Adrenal gland (tissue), 12 donors: ENCODE data around the gene CLUH. TPM values are rescaled to one million over a fixed set of nuclear protein-coding genes. Genes with fewer than 3 reads are reported as not detected.

Source experiments
- DNase-seq, 7 donors: peaks; one replicate each; pipeline ENCODE4 v3.0.0-alpha.2; 2019 to 2020
- H3K27ac ChIP-seq, 5 donors: fragments of 200-600 bp; sonication (generic) in 4 of 5; 1 replicate in 3 of 5; 2 replicates in 2 of 5; pipeline versions ENCODE4 v1.5.1 to v1.8.0; 2016 to 2020; ENCODE audit warnings: mild to moderate bottlenecking in 1 of 5
- H3K27me3 ChIP-seq: fragments of 200-600 bp; 2 replicates; pipeline ENCODE4 v1.8.0; 2021
- H3K36me3 ChIP-seq, 2 donors: fragments of 200-600 bp; replicated peaks in 1 of 2; 1 replicate in 1 of 2; 2 replicates in 1 of 2; pipeline versions ENCODE4 v1.5.1 to v1.8.0; 2018 to 2022
- H3K4me1 ChIP-seq, 2 donors: fragments of 200-600 bp; replicated peaks in 1 of 2; 1 replicate in 1 of 2; 2 replicates in 1 of 2; pipeline versions ENCODE4 v1.5.1 to v1.8.0; 2018 to 2021
- H3K4me3 ChIP-seq, 4 donors: fragments of 200-600 bp; sonication (generic) in 3 of 4; one replicate each; pipeline ENCODE4 v1.5.1; 2016 to 2018
- H3K9me3 ChIP-seq, 3 donors: fragments of 200-600 bp; sonication (generic) in 1 of 3; replicated peaks in 1 of 3; 1 replicate in 2 of 3; 2 replicates in 1 of 3; pipeline versions ENCODE4 v1.5.1 to v1.8.0; 2016 to 2021
- CTCF ChIP-seq, 6 experiments: fragments of 450-650 bp in 4 of 6; fragments of 200-600 bp in 2 of 6; sonication (generic) in 1 of 6; IDR thresholded peaks; 1 replicate in 5 of 6; 2 replicates in 1 of 6; pipeline versions ENCODE4 v1.5.1 to v1.8.0; 2016 to 2021; ENCODE audit warnings: antibody characterized with exemption in 6 of 6, mild to moderate bottlenecking in 2 of 6, moderate library complexity in 1 of 6
- POLR2A ChIP-seq, 2 donors: fragments of 450-650 bp; IDR thresholded peaks; one replicate each; pipeline ENCODE4 v1.6.1; 2017; ENCODE audit warnings: antibody characterized with exemption in 2 of 2, mild to moderate bottlenecking in 2 of 2, moderate library complexity in 1 of 2
- WGBS, 4 donors: extraction: QIAGEN DNeasy Blood & Tissue Kit in 2 of 4; methylation state at CpG; one replicate each; pipeline versions ENCODE4 v1.1.5 to v1.1.7; 2013 to 2017; 5-methylcytosine and 5-hydroxymethylcytosine counted together
- intact Hi-C, 2 donors: fragments of 100-400 bp; cut with DNase I; formaldehyde crosslinking; loops; one replicate each; pipeline versions ENCODE4 v1.14.1 to v1.15.0; 2022 to 2023
- polyA plus RNA-seq, 3 donors: library from polyadenylated mRNA; stranded (reverse); fragments of 200-250 nt in 2 of 3; fragments of 350-450 nt in 1 of 3; fragmentation: Illumina TruSeq in 1 of 3; extraction: RNeasy Lipid Tissue Mini Kit (QIAGEN cat#74804) in 1 of 3; gene quantifications; one replicate each; pipeline ENCODE4 v1.2.3, GENCODE V29; 2013 to 2014
- total RNA-seq, 9 donors: library from RNA; depleted of rRNA in 4 of 9; stranded (reverse); fragments of >200 nt in 4 of 9; fragments of 120-200 nt in 1 of 9; fragmentation: NEBNext Ultra II Directional in 1 of 9; extraction: Animal tissue kit (Norgen Biotek cat#: 25700) in 1 of 9; gene quantifications; one replicate each; pipeline versions ENCODE4 v1.1.0 to v1.2.4, GENCODE V29; 2013 to 2023
- donor health status: healthy with polysubstance abuse.
- donor health status: Bipolar disorder and iron deficiency.
- donor health status: DM: yes; HTN: yes; CAD: no.
- donor health status: DM: no; HTN: no; CAD: no.
- donor health status: DM: no; HTN: no; CAD: no.
- donor health status: DM: yes; HTN: yes; CAD: no.

CLUH gene
- total and polyA plus RNA-seq, 12 donors: 28.0 to 191 (median 121) TPM

GRCh38 chr17:2689411-2690164, 22.0 kb downstream of the CLUH start:
- H3K4me1 ChIP-seq: peaks cover 12 to 27% of the 10 kb centered on the region in 2 donors
- WGBS, 4 donors: 63 to 71% (median 70%) methylated on average over 6 to 40 of the region's 40 CpGs
- peak in 4 of 7 donors; percentile 15 to 63 (median 42) for DNase-seq
- intact Hi-C loops: no loop called here
- H3K27ac ChIP-seq: peak overlapping the region in 1 of 5 donors; percentile 65
- no peak overlapping the region for H3K4me3 ChIP-seq
- no peaks in the 10 kb centered on the region for H3K27me3 ChIP-seq
- TF ChIP-seq CTCF (IDR thresholded peaks at IDR 0.05): no peak
- TF ChIP-seq POLR2A (IDR thresholded peaks at IDR 0.05): no peak
- no peaks in the 10 kb centered on the region for H3K9me3 ChIP-seq
- peaks cover 0 to 43% of the 10 kb centered on the region in 2 donors for H3K36me3 ChIP-seq

- DNase-seq: peak in 3 of 7 donors; percentile 52 to 72 (median 54)
- Histone ChIP-seq H3K27ac (peak overlapping the region in 3 of 5 donors; percentile 3 to 65 (median 52)), H3K27me3 (no peaks in the 10 kb centered on the region), H3K4me3 (no peak overlapping the region), H3K4me1 (peaks cover 12 to 27% of the 10 kb centered on the region in 2 donors), H3K36me3 (peaks cover 0 to 43% of the 10 kb centered on the region in 2 donors), H3K9me3 (no peaks in the 10 kb centered on the region)
- 49 to 58% (median 54%) methylated on average over 18 to 27 of the region's 27 CpGs for WGBS, 4 donors
- TF ChIP-seq CTCF (IDR thresholded peaks at IDR 0.05) (no peak), POLR2A (IDR thresholded peaks at IDR 0.05) (no peak)
- intact Hi-C loops: no loop called here
Observed at GRCh38 chr17:2688351-2689342, 22.9 kb downstream of the CLUH start.

GRCh38 chr17:2687074-2687418, 24.5 kb downstream of the CLUH start:
- no peak for DNase-seq
- H3K4me3 ChIP-seq: no peak overlapping the region
- H3K4me1 ChIP-seq: peaks cover 12 to 27% of the 10 kb centered on the region in 2 donors
- no peaks in the 10 kb centered on the region for H3K27me3 ChIP-seq
- TF ChIP-seq POLR2A (IDR thresholded peaks at IDR 0.05): peak in 1 of 2 donors; percentile 30
- TF ChIP-seq CTCF (IDR thresholded peaks at IDR 0.05): no peak
- no peaks in the 10 kb centered on the region for H3K9me3 ChIP-seq
- intact Hi-C loops: no loop called here
- 70 to 80% (median 75%) methylated on average over 4 to 6 of the region's 6 CpGs for WGBS, 4 donors
- peaks cover 0 to 42% of the 10 kb centered on the region in 2 donors for H3K36me3 ChIP-seq
- peak overlapping the region in 4 of 5 donors; percentile 15 to 75 (median 56) for H3K27ac ChIP-seq

- Histone ChIP-seq H3K4me1 (peaks cover 12 to 27% of the 10 kb centered on the region in 2 donors), H3K36me3 (peaks cover 0 to 46% of the 10 kb centered on the region in 2 donors), H3K4me3 (no peak overlapping the region), H3K27me3 (no peaks in the 10 kb centered on the region), H3K9me3 (no peaks in the 10 kb centered on the region), H3K27ac (no peak overlapping the region)
- peak in 1 of 7 donors; percentile 57 for DNase-seq
- intact Hi-C loops: no loop called here
- 81 to 87% (median 85%) methylated on average over 15 of the region's 15 CpGs for WGBS, 4 donors
- no peak for TF ChIP-seq POLR2A (IDR thresholded peaks at IDR 0.05)
- TF ChIP-seq CTCF (IDR thresholded peaks at IDR 0.05): no peak
Observed at GRCh38 chr17:2685696-2686095, 25.9 kb downstream of the CLUH start.
